Measurements from ENCODE around the gene CKLF.

CKLF gene

GRCh38 chr16:66519482-66520373, 32.6 kb upstream of the CKLF start:
- no peak for DNase-seq

DNA sequence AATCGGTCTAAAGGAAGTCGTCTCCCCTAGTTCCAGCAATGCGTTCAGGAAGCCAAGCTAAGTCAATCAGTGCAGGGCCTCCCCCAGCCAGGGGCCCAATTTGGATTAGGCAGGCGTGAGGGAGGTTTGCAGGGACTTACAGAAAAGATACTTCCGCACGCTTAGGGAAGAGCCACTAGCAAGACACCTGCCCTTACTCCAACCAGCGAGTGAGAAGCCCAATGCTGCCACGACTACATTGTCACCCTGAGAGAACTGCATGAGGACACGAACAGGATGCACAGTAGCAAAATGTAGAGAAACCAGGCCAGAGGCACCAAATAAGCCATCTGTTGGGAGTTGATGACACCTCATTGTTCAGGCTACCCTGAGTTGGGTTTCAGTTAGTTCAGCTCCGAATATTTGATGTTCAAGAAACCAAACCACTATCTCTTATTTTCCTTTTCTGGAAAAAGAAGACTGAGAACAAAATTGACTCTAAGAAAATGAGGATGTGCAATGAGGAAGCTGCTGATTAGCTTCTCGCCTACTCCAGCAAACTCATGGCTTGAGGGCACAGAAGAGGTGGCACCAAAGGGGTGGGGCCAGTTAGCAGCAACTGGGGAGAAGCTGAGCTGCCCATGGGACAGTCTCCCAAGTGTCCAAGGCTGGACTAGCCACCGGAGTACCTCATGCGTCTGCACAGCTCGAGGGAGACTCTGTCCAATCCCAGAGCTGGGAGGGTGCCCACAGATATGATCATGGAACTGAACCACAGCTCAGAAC, 31.8 kb upstream of the CKLF start:
- no peak for DNase-seq

DNA sequence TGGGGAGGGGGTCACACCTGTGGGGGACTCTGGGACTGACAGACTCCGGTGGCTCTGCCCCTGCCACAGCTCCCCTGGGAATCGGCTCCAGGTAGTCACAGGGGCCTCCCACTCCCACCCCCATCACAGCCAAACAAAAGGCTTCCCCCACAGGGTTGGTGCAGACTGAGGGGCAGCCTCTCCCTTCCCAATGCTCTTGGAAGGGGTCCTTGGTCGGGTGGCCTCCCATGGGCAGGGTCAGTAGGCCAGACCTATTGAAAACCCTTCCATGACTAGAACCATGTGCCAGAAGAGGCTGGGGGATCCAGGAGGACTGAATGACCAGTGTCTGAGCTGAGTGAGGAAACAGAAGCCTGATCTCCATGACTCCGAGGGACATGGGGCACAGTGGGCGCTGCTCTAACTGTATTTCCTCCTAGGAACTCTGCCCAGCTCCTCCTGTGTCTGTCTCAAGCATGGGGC, 31.1 kb upstream of the CKLF start:
- DNase-seq = no peak

DNA sequence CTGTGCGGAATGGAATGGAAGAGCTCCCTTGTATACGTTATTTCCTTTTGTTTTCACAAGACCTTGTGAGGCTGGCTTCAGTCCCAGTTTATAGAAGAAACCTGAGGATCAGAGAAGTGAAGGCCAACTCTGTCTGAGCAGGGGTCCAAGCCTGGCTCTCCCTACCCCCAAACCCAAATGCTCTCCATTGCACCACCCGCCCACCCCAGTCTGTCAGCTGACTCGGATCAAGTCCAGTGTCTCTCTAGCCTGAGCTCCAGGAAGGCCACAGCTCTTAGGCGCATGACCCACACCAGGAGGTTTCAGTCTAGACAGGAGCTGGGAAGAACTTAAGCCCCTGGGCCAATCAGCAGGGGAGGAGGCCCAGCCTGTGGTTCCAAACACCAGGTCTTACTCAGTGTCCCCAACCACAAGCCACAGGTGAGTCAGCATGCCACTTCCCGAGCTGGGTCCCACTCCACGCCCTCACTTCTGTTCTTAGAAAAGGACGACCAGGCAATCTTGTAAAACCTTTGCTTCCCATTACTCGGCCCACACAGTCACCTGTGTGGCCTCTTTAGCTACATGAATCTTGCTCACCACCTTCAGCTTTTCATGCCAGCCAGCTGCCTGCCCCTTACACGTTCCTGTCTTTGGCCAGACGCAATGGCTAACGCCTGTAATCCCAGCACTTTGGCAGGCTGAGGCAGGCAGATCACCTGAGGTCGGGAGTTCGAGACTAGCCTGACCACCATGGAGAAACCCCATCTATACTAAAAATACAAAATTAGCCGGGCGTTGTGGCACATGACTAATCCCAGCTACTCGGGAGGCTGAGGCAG, 30.2 kb upstream of the CKLF start:
- DNase-seq = no peak

- DNase-seq = no peak
Observed at GRCh38 chr16:66522816-66523590, 29.4 kb upstream of the CKLF start.

DNA sequence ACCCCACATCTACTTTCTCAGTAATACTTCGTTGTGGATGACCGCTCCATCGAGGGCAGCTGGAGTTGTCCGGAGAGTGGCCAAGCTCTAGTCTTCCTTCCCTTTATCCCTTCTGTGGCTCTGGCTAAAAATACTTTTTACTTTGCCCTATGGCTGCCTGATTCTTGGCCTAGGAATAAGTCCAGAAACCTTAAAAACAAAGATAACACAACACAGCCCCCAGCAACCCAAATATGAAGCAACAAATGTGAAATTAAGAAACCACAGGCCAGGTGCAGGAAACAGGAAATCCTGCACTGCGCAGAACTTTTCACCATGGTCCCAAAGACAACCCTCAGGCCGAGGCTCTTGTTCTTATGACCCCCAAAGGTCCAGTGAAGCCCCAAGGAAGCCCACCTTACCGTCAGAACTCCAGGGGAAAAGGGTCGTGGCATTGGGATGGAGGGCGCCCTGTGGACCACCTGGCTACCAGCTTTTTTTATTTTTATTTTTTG, 28.5 kb upstream of the CKLF start:
- DNase-seq = no peak

GRCh38 chr16:66524601-66525164, 27.7 kb upstream of the CKLF start:
- DNase-seq = no peak

DNA sequence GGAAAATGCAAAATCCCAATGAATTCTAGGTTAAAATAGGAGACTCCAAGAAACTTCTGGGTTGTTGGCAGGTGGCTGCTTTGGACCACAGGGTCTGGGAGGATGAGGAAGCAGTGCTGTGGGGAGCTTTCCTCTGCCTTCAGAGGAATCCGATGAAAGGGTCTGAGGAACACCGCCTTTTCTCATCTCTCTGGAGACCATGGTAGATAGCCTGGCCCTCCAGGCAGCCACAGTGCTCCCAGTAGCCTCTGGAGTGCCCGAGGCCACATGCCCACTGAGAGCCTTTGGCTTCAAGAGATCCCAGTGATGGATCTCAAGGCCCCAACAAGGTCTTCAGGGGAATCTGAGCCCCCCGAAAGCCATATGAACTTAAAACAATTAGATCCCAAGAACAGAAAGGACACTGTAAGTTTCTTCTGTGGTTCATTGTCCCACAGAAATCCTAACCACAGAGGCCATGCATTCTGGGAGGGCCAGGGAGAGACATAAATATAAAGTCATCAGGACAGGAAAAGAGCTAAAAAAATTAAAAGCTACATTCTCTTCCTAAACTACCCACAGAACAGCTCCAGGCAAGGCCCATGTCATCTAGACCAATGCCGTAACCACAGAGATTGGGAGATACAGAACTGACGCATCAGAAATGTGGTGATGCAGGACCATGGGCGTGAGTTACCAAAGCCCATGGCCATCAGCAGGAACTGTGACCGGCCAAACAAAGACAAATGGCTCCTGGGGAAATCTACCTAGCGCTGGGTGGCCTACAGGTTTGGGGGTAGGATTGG, 26.8 kb upstream of the CKLF start:
- no peak for DNase-seq

DNA sequence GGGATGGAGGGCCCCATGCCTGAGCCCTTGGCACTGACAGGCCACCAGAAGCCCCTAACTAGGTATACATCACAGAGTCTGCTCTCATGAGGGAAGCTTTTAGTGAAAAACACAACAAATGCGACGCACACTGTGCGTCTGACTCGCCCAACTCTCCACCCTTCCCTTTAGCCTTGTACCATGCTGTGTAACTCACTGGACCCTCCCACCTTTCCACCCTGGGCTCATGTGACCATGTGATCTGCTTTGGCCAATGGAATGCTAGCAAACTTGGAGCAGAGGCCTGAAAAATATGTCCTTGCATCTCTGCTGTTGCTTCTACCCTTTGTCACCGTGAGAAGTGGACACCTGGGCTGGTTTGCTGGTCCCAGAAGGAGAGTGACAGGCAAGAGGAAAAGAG, 24.1 kb upstream of the CKLF start:
- no peak for DNase-seq

- no peak for DNase-seq
Observed at GRCh38 chr16:66529475-66529874, 22.9 kb upstream of the CKLF start.

GRCh38 chr16:66534376-66534799, 18.0 kb upstream of the CKLF start:
- no peak for DNase-seq

DNA sequence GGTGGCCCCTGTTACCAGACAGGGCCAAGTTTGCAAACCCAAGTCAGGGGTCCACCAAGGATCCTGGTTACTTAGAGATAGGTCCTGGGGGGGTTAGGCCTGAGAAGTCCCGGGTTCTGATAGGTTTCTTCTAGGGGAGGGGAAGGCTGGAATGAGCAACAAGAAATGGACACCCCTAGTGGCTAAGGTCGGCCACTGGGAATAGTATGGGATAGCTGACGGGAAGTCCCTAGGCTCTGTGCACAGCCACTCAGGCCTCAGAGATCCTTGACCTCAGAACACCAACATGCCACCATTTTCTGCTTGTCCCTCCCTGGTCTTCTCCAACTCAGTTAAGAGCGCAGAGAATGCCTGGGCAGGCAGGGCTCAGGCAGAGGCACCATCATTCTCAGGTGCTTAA, 15.9 kb upstream of the CKLF start:
- DNase-seq = no peak

GRCh38 chr16:66537236-66537635, 15.1 kb upstream of the CKLF start:
- DNase-seq = no peak

DNA sequence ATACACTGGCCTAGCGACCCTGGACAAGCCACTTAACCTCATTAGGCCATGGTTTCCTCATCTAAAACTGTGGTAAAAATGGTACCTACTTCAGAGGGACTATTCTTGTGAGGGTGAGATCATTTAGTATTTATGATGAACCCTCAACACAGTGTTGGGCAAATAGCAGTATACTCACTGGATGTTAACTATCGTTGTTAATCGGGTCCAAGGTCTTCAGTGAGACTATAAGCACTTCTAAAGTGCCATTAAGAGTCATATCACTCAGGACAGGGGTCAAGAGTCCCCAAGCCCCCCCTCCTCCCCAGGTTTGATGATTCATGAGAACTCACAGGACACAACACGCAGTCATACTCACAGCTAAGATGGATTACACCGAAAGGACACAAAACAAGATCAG, 13.5 kb upstream of the CKLF start:
- no peak for DNase-seq

GRCh38 chr16:66539623-66540469, 12.5 kb upstream of the CKLF start:
- peak; percentile 54 for DNase-seq

DNA sequence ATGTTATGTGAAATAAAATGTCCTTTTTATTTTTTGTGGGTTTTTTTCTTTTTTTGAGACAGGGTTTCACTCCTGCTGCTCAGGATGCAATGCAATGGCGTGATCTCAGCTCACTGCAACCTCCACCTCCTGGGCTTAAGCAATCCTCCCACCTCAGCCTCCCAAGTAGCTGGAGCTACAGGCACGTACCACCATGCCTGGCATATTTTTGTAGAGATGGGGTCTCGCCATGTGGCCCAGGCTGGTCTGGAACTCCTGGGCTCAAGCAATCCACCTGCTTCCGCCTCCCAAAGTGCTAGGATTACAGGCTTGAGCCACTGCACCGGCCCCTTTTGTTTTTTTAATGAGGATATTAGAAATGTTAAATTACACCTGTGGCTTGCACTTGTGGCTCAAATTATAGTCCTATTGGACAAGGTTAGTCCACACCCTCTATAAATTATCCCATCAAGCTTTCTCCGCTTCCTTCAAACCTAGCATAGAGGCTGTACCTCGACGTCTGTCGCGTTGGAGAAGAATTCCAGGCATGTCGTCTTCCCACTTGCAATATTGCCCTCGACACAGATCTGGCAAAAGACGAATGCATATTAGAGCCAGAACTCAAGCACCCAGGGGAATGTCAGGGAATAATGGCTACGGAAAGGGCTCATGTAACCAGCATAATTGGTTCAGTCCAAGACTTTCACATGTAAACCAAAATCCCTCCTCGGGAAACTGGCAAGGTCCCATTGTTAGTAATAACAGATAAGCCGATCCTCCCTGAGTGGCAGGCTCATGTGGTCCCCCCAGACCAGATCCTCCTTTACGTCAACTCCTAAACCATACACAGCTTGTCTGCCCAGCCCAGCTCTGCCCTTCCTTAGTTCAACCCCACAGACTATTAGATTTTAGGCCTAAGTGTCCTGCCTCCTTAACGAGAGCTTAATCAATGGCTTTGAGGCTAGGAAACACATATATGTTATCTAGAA, 10.7 kb upstream of the CKLF start:
- no peak for DNase-seq

DNA sequence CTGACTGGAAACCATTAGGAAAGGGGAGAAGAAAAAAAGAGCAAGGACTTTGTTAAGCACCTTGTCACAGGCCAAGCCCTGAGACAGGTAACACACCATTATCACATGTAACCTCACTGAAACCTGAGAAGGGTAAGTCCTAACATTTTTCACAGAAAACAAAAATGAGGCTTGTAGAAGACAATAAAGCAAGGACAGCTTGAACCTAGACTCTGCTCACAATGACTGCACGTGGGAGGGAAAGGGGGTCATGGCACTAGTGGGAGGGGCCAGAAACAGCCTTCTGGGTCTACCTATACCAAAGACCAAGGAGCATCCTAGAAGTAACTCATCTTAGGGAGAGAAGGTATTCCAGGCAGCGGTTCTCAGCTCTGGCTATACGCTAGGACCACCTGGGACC, 10.0 kb upstream of the CKLF start:
- no peak for DNase-seq

- DNase-seq = no peak
Observed at GRCh38 chr16:66543541-66543940, 8.8 kb upstream of the CKLF start.

Data from eye (tissue), 1 donor.